Measurements from ENCODE around the gene NAGA.

DNA sequence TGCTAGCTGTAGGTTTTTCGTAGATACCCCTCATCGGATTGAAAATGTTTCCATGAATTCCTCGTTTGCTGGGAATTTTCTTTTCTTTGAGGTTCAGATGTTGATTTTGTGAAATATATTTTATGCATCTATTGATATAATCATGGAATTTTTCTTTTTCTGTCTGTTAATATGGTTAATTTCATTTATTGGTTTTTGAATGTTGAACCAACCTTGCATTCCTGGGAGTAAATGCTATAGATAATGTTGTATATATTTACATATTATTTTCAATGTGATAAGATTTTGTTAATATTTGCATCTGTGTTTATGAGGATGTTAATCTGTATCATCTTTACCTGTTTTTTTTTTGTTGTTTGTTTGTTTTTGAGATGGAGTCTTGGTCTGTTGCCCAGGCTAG, 30.6 kb upstream of the NAGA start:
- TF ChIP-seq POLR2AphosphoS5 (IDR thresholded peaks at IDR 0.05) (no peak), POLR2A (IDR thresholded peaks at IDR 0.05) (no peak)
- TF ChIP-seq, protein P1, sequence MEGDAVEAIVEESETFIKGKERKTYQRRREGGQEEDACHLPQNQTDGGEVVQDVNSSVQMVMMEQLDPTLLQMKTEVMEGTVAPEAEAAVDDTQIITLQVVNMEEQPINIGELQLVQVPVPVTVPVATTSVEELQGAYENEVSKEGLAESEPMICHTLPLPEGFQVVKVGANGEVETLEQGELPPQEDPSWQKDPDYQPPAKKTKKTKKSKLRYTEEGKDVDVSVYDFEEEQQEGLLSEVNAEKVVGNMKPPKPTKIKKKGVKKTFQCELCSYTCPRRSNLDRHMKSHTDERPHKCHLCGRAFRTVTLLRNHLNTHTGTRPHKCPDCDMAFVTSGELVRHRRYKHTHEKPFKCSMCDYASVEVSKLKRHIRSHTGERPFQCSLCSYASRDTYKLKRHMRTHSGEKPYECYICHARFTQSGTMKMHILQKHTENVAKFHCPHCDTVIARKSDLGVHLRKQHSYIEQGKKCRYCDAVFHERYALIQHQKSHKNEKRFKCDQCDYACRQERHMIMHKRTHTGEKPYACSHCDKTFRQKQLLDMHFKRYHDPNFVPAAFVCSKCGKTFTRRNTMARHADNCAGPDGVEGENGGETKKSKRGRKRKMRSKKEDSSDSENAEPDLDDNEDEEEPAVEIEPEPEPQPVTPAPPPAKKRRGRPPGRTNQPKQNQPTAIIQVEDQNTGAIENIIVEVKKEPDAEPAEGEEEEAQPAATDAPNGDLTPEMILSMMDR (IDR thresholded peaks at IDR 0.05), result no peak
